B cell (primary cell): ENCODE data around the gene PRRC2B. TPM values are rescaled to one million over a fixed set of nuclear protein-coding genes. Genes with fewer than 3 reads are reported as not detected.

Source experiments
- ATAC-seq: fragments of 200-7000 bp; cut with Tn5 transposase; one replicate; pipeline ENCODE4 v1.10.0; 2021; ENCODE audit warnings: low read depth, mild to moderate bottlenecking, moderate number of reproducible peaks, moderate library complexity
- CTCF ChIA-PET: fragments of 350-600 bp; sonication (Branson Sonifier 250); formaldehyde crosslinking; loops from one replicate; lab custom pipeline; 2021; ENCODE audit warnings: antibody characterized with exemption, inconsistent platforms; lab: Charles Lee
- POLR2A ChIA-PET: fragments of 350-600 bp; sonication (Branson Sonifier 250); formaldehyde crosslinking; loops from one replicate; lab custom pipeline; 2021; ENCODE audit warnings: antibody characterized with exemption; lab: Charles Lee
- DNase-seq: peaks from one replicate; pipeline ENCODE4 v3.0.0; 2013
- H2AFZ ChIP-seq: 2 replicates; pipeline ENCODE4 v1.6.1; 2012; ENCODE audit warnings: mild to moderate bottlenecking, low read depth, low read length; ENCODE audit not compliant: insufficient read depth, poor library complexity, severe bottlenecking
- H3K27ac ChIP-seq, 2 donors: 1 replicate in 1 of 2; 2 replicates in 1 of 2; pipeline ENCODE4 v1.5.1; 2012 to 2013; ENCODE audit warnings: low read length in 2 of 2, mild to moderate bottlenecking in 2 of 2, moderate library complexity in 1 of 2
- H3K27me3 ChIP-seq, 4 experiments: fragments of 200-600 bp in 1 of 4; sonication (generic) in 1 of 4; replicated peaks in 1 of 4; 1 replicate in 2 of 4; 2 replicates in 2 of 4; pipeline versions ENCODE4 v1.6.1 to v1.7.0; 2013 to 2016; ENCODE audit warnings: low read length in 3 of 4, mild to moderate bottlenecking in 2 of 4, mixed read lengths in 1 of 4, moderate library complexity in 1 of 4; ENCODE audit not compliant: insufficient read depth in 4 of 4, control insufficient read depth in 3 of 4; ENCODE audit errors: control extremely low read depth in 1 of 4
- H3K36me3 ChIP-seq, 2 experiments: replicated peaks in 1 of 2; 1 replicate in 1 of 2; 2 replicates in 1 of 2; pipeline versions ENCODE4 v1.6.1 to v1.7.1; 2013; ENCODE audit warnings: low read length in 1 of 2; ENCODE audit not compliant: insufficient read depth in 2 of 2, control insufficient read depth in 1 of 2; ENCODE audit errors: control extremely low read depth in 1 of 2, extremely low read depth in 1 of 2
- H3K4me1 ChIP-seq, 2 donors: fragments of 200-600 bp in 1 of 2; sonication (generic) in 1 of 2; 1 replicate in 1 of 2; 2 replicates in 1 of 2; pipeline versions ENCODE4 v1.5.1 to v1.6.1; 2013 to 2017; ENCODE audit warnings: low read length in 2 of 2; ENCODE audit not compliant: control insufficient read depth in 2 of 2, insufficient read depth in 2 of 2
- H3K4me2 ChIP-seq: replicated peaks from 2 replicates; pipeline ENCODE3; 2012; ENCODE audit warnings: mild to moderate bottlenecking, low read depth, low read length; ENCODE audit not compliant: poor library complexity, severe bottlenecking
- H3K4me3 ChIP-seq, 5 experiments: fragments of 200-600 bp in 1 of 5; sonication (generic) in 1 of 5; 1 replicate in 3 of 5; 2 replicates in 2 of 5; pipeline versions ENCODE4 v1.5.1 to v1.7.0; 2011 to 2016; ENCODE audit warnings: low read length in 4 of 5, mild to moderate bottlenecking in 4 of 5, low read depth in 2 of 5, control low read depth in 1 of 5, moderate library complexity in 1 of 5; ENCODE audit not compliant: insufficient read depth in 1 of 5; ENCODE audit errors: control extremely low read depth in 1 of 5, extremely low read depth in 1 of 5
- H3K79me2 ChIP-seq: fragments of 200-600 bp; sonication (generic); one replicate; pipeline ENCODE4 v1.6.0; 2016; ENCODE audit warnings: low read length; ENCODE audit not compliant: control insufficient read depth, insufficient read depth
- H3K9ac ChIP-seq: fragments of 200-600 bp; sonication (generic); 2 replicates; pipeline ENCODE4 v1.6.1; 2017; ENCODE audit warnings: mild to moderate bottlenecking, low read length, moderate library complexity
- H3K9me3 ChIP-seq, 3 donors: one replicate each; pipeline versions ENCODE4 v1.6.1 to v1.7.1; 2013; ENCODE audit warnings: low read length in 2 of 3; ENCODE audit not compliant: control insufficient read depth in 2 of 3, insufficient read depth in 1 of 3; ENCODE audit errors: control extremely low read depth in 1 of 3
- H4K20me1 ChIP-seq: 2 replicates; pipeline ENCODE4 v1.6.0; 2012; ENCODE audit warnings: mild to moderate bottlenecking, low read length; ENCODE audit not compliant: insufficient read depth, control insufficient read depth, poor library complexity, severe bottlenecking
- H3K27ac Mint-ChIP-seq: one replicate; pipeline ENCODE4 v1.8.0; 2021; ENCODE audit warnings: mixed read lengths
- H3K27me3 Mint-ChIP-seq: one replicate; pipeline ENCODE4 v1.8.0; 2021; ENCODE audit warnings: mixed read lengths
- H3K4me1 Mint-ChIP-seq: one replicate; pipeline ENCODE4 v1.8.0; 2021; ENCODE audit warnings: mixed read lengths
- H3K4me3 Mint-ChIP-seq: one replicate; pipeline ENCODE4 v1.8.0; 2021; ENCODE audit warnings: mixed read lengths
- H3K9me3 Mint-ChIP-seq: one replicate; pipeline ENCODE4 v1.8.0; 2022; ENCODE audit warnings: mixed read lengths; ENCODE audit not compliant: insufficient read depth
- EZH2 ChIP-seq: IDR thresholded peaks from 2 replicates; pipeline ENCODE4 v1.6.1; 2012; ENCODE audit warnings: borderline replicate concordance, low read depth, mild to moderate bottlenecking, moderate library complexity, low read length; ENCODE audit not compliant: insufficient read depth, poor library complexity, severe bottlenecking
- WGBS: methylation state at CpG from one replicate; pipeline ENCODE4 v1.1.5; 2013; ENCODE audit warnings: missing lambda C conversion rate; ENCODE audit not compliant: insufficient coverage; 5-methylcytosine and 5-hydroxymethylcytosine counted together
- intact Hi-C: fragments of 100-400 bp; cut with micrococcal nuclease; formaldehyde crosslinking; loops from one replicate; pipeline ENCODE4 v1.10.0; 2022
- polyA plus RNA-seq: library from polyadenylated mRNA; depleted of rRNA; stranded (reverse); fragments of >200 nt; gene quantifications from 2 replicates; pipeline ENCODE4 v1.2.3, GENCODE V29; 2012
- total RNA-seq, 2 donors: library from RNA; stranded (reverse); fragments of 120-200 nt in 1 of 2; gene quantifications; 1 replicate in 1 of 2; 2 replicates in 1 of 2; pipeline versions ENCODE4 v1.2.3 to v1.2.4, GENCODE V29; 2013 to 2022
- TF ChIP-seq, protein P1 (sequence below): fragments of 200-600 bp; IDR thresholded peaks from one replicate; pipeline ENCODE4 v1.8.0; 2022; ENCODE audit warnings: antibody characterized with exemption, mild to moderate bottlenecking

Gene PRRC2B
- total and polyA plus RNA-seq, 2 donors (not counting 1 experiment from before 2014, with no cell fraction given): 63.9 to 268 TPM

DNA sequence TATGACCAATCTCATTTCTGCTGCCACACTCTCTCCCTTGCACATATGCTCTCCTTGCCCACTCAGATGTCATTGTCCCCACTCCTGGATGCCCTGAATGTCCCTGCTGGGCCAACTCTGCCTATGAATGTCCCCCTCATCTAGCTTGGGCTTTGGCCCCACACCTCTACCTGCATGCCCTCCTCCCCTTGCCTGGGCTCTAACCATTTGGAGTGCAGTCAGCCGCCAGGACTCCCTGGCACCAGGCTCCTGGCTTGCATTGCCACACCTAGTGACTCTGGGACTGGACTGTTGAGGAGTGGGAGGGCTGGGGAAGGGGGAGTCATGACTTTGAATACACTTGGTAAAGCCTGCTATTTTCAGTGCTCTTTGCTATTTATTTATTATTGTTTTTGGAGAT, 67.3 kb downstream of the PRRC2B start:
- peaks cover 4 to 83% of the 10 kb centered on the region in 2 experiments for H3K36me3 ChIP-seq
- H3K4me1 ChIP-seq: no peaks in the 10 kb centered on the region
- H3K9ac ChIP-seq: no peak overlapping the region
- no peak overlapping the region for H3K4me2 ChIP-seq
- H3K79me2 ChIP-seq: peaks cover 67% of the 10 kb centered on the region
- ATAC-seq (no peak), DNase-seq (no peak)
- peaks cover 43% of the 10 kb centered on the region for H4K20me1 ChIP-seq
- TF ChIP-seq, protein P1, sequence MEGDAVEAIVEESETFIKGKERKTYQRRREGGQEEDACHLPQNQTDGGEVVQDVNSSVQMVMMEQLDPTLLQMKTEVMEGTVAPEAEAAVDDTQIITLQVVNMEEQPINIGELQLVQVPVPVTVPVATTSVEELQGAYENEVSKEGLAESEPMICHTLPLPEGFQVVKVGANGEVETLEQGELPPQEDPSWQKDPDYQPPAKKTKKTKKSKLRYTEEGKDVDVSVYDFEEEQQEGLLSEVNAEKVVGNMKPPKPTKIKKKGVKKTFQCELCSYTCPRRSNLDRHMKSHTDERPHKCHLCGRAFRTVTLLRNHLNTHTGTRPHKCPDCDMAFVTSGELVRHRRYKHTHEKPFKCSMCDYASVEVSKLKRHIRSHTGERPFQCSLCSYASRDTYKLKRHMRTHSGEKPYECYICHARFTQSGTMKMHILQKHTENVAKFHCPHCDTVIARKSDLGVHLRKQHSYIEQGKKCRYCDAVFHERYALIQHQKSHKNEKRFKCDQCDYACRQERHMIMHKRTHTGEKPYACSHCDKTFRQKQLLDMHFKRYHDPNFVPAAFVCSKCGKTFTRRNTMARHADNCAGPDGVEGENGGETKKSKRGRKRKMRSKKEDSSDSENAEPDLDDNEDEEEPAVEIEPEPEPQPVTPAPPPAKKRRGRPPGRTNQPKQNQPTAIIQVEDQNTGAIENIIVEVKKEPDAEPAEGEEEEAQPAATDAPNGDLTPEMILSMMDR: no peak
- no peak for TF ChIP-seq EZH2
- Mint-ChIP-seq H3K4me1 (no peaks in the 10 kb centered on the region), H3K27ac (no peak overlapping the region), H3K27me3 (no peaks in the 10 kb centered on the region), H3K4me3 (no peak overlapping the region), H3K9me3 (no peaks in the 10 kb centered on the region)
- H3K4me3 ChIP-seq: no peak overlapping the region
- H3K27me3 ChIP-seq: no peaks in the 10 kb centered on the region
- CTCF ChIA-PET: no interaction called here
- H3K27ac ChIP-seq: no peak overlapping the region
- no CpG with 5 or more reads among the region's 1 CpG for WGBS
- intact Hi-C loops: no loop called here
- no peaks in the 10 kb centered on the region for H3K9me3 ChIP-seq
- POLR2A ChIA-PET: no interaction called here
- H2AFZ ChIP-seq: no peak overlapping the region

DNA sequence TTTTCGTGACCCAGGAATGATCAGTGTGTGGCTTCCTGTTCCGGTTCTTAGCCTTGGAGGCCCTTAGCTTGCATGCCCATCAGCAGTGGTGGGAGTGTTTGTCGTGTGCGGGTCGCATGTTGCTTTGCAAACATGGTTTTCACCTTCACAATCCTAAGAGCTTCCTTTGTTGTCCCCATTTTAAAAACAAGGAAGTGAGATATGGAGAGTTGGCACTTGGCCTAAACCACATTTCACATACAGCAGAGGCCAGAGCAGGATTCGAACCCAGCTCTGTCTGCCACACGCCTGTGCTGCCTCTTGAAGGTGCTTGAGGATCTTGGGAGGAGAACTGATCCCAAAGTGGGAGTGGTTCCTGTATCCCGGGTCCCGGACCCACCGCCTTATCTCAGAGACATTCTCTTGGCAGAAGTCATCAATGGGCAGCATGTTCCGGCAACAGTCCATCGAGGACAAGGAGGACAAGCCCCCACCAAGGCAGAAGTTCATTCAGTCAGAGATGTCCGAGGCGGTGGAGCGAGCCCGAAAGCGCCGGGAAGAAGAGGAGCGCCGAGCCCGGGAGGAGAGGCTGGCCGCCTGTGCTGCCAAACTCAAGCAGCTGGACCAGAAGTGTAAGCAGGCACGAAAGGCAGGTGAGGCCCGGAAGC, 70.6 kb downstream of the PRRC2B start:
- H3K9me3 Mint-ChIP-seq: no peaks in the 10 kb centered on the region
- intact Hi-C loops: no loop called here

More for the DNA sequence above, 70.6 kb downstream of the PRRC2B start:
- ChIA-PET POLR2A (interaction anchor here (0.6 kb wide), 1 partner anchor 90 kb away, joined by 4 read pairs; no protein-coding TSS in a partner anchor), CTCF (interaction anchor here (1.5 kb wide), 1 partner anchor 14 kb away, joined by 3 read pairs; no protein-coding TSS in a partner anchor)
- no peak overlapping the region for H3K9ac ChIP-seq
- no peaks in the 10 kb centered on the region for H3K4me1 ChIP-seq
- TF ChIP-seq EZH2: no peak
- TF ChIP-seq, protein P1: no peak
- H3K36me3 ChIP-seq: peaks cover 5 to 83% of the 10 kb centered on the region in 2 experiments
- ATAC-seq: no peak
- Mint-ChIP-seq H3K4me3 (no peak overlapping the region), H3K27me3 (no peaks in the 10 kb centered on the region), H3K4me1 (no peaks in the 10 kb centered on the region), H3K27ac (no peak overlapping the region)
- H3K9me3 ChIP-seq: no peaks in the 10 kb centered on the region
- H2AFZ ChIP-seq: no peak overlapping the region
- DNase-seq: no peak
- no peak overlapping the region for H3K4me3 ChIP-seq
- H3K79me2 ChIP-seq: peaks cover 75% of the 10 kb centered on the region
- no peaks in the 10 kb centered on the region for H3K27me3 ChIP-seq
- no peak overlapping the region for H3K27ac ChIP-seq
- H4K20me1 ChIP-seq: peaks cover 63% of the 10 kb centered on the region
- 99% methylated on average over 21 of the region's 24 CpGs for WGBS
- H3K4me2 ChIP-seq: no peak overlapping the region
